SK-N-SH (cell line): ENCODE data around the gene PARD3B. TPM values are rescaled to one million over a fixed set of nuclear protein-coding genes. Genes with fewer than 3 reads are reported as not detected.

Source experiments
- CTCF ChIA-PET: fragments of 300-600, 350-600 bp; formaldehyde crosslinking; extraction: SDS; loops from one replicate; lab custom pipeline; 2021; lab: Yijun Ruan, JAX
- POLR2A ChIA-PET: fragments of 350-600 bp; sonication (Branson Sonifier 250); formaldehyde crosslinking; extraction: SDS; loops from one replicate; lab custom pipeline; 2020; ENCODE audit warnings: antibody characterized with exemption, inconsistent platforms; lab: Yijun Ruan, JAX
- DNase-seq: peaks from one replicate; pipeline ENCODE4 v3.0.0; 2012
- H2AFZ ChIP-seq: fragments of 200-600 bp; sonication (generic); 2 replicates; pipeline ENCODE4 v1.8.1; 2016; ENCODE audit warnings: antibody characterized with exemption, mild to moderate bottlenecking, low read depth
- H3F3A ChIP-seq: fragments of 200-600 bp; sonication (generic); replicated peaks from 2 replicates; pipeline ENCODE3; 2016; ENCODE audit warnings: antibody characterized with exemption, mild to moderate bottlenecking; ENCODE audit not compliant: insufficient read depth
- H3K27ac ChIP-seq, 2 experiments: fragments of 200-500 bp in 1 of 2; fragments of 200-600 bp in 1 of 2; sonication (Bioruptor generic) in 1 of 2; sonication (generic), shearing (Covaris generic) in 1 of 2; 2 replicates each; pipeline versions ENCODE4 v1.5.1 to v1.6.1; 2014 to 2016; ENCODE audit warnings: low read depth in 2 of 2, inconsistent platforms in 1 of 2, low read length in 1 of 2, mild to moderate bottlenecking in 1 of 2, mixed read lengths in 1 of 2
- H3K27me3 ChIP-seq: fragments of 200-600 bp; sonication (generic), shearing (Covaris generic); 2 replicates; pipeline ENCODE4 v1.6.1; 2016; ENCODE audit warnings: mixed run types; ENCODE audit not compliant: insufficient read depth
- H3K36me3 ChIP-seq, 2 experiments: fragments of 200-500 bp in 1 of 2; fragments of 200-600 bp in 1 of 2; sonication (Bioruptor generic) in 1 of 2; sonication (generic) in 1 of 2; replicated peaks in 1 of 2; 2 replicates each; pipeline versions ENCODE3 to v1.5.1; 2014 to 2016; ENCODE audit warnings: low read length in 1 of 2, mild to moderate bottlenecking in 1 of 2; ENCODE audit not compliant: insufficient read depth in 2 of 2, control insufficient read depth in 1 of 2
- H3K4me1 ChIP-seq, 2 experiments: fragments of 200-500 bp in 1 of 2; fragments of 200-600 bp in 1 of 2; sonication (Bioruptor generic) in 1 of 2; sonication (generic), shearing (Covaris generic) in 1 of 2; 2 replicates each; pipeline versions ENCODE4 v1.5.1 to v1.6.1; 2014 to 2016; ENCODE audit warnings: low read depth in 1 of 2, low read length in 1 of 2, mixed run types in 1 of 2; ENCODE audit not compliant: insufficient read depth in 2 of 2, control insufficient read depth in 1 of 2
- H3K4me2 ChIP-seq: fragments of 200-600 bp; sonication (generic), shearing (Covaris generic); 2 replicates; pipeline ENCODE4 v1.6.1; 2017; ENCODE audit warnings: mixed run types
- H3K4me3 ChIP-seq, 2 experiments: fragments of 200-500 bp in 1 of 2; fragments of 200-600 bp in 1 of 2; sonication (Bioruptor generic) in 1 of 2; sonication (generic), shearing (Covaris generic) in 1 of 2; 2 replicates each; pipeline versions ENCODE4 v1.5.1 to v1.8.1; 2014 to 2016; ENCODE audit warnings: low read depth in 2 of 2, inconsistent platforms in 1 of 2, low read length in 1 of 2, mild to moderate bottlenecking in 1 of 2, mixed read lengths in 1 of 2, moderate library complexity in 1 of 2
- H3K79me2 ChIP-seq: fragments of 200-600 bp; sonication (generic); 2 replicates; pipeline ENCODE4 v1.8.1; 2017; ENCODE audit warnings: mild to moderate bottlenecking; ENCODE audit not compliant: insufficient read depth
- H3K9ac ChIP-seq: fragments of 200-600 bp; sonication (generic); 2 replicates; pipeline ENCODE4 v1.6.1; 2017; ENCODE audit warnings: mixed run types
- H3K9me2 ChIP-seq: fragments of 200-600 bp; sonication (generic); 2 replicates; pipeline ENCODE4 v1.6.1; 2017; ENCODE audit warnings: mixed run types
- H3K9me3 ChIP-seq: fragments of 200-600 bp; sonication (generic); 2 replicates; pipeline ENCODE4 v1.6.1; 2017; ENCODE audit warnings: mixed run types, mild to moderate bottlenecking, moderate library complexity
- H4K20me1 ChIP-seq: fragments of 200-600 bp; sonication (generic); 2 replicates; pipeline ENCODE4 v1.6.1; 2017; ENCODE audit warnings: mild to moderate bottlenecking, mixed run types; ENCODE audit not compliant: insufficient read depth
- CHD2 ChIP-seq: fragments of 150-350 bp; IDR thresholded peaks from 2 replicates; pipeline ENCODE4 v1.6.1; 2018; ENCODE audit warnings: low read length; ENCODE audit not compliant: partially characterized antibody
- CTCF ChIP-seq: fragments of 200-600 bp; sonication (generic); IDR thresholded peaks from 2 replicates; pipeline ENCODE4 v1.6.1; 2017; ENCODE audit warnings: antibody characterized with exemption, mild to moderate bottlenecking, moderate library complexity
- ELF1 ChIP-seq: IDR thresholded peaks from 2 replicates; pipeline ENCODE4 v1.4.0; 2012
- EP300 ChIP-seq, 2 experiments: IDR thresholded peaks; 2 replicates each; pipeline versions ENCODE4 v1.4.0 to v1.6.1; 2012; ENCODE audit warnings: borderline replicate concordance in 1 of 2, low read depth in 1 of 2, low read length in 1 of 2
- FOSL2 ChIP-seq: IDR thresholded peaks from 2 replicates; pipeline ENCODE4 v1.4.0; 2012; ENCODE audit warnings: low read depth, mild to moderate bottlenecking, moderate library complexity, borderline replicate concordance
- FOXJ3 ChIP-seq: sonication (generic); formaldehyde crosslinking; IDR thresholded peaks from 2 replicates; pipeline ENCODE4 v1.5.1; 2020; ENCODE audit warnings: mild to moderate bottlenecking, missing genetic modification reagents
- GABPA ChIP-seq: IDR thresholded peaks from 2 replicates; pipeline ENCODE4 v1.4.0; 2012; ENCODE audit warnings: low read depth, mild to moderate bottlenecking
- IRF3 ChIP-seq: fragments of 150-350 bp; IDR thresholded peaks from 2 replicates; pipeline ENCODE4 v1.6.1; 2016; ENCODE audit warnings: mild to moderate bottlenecking, low read depth, low read length
- JUND ChIP-seq: IDR thresholded peaks from 2 replicates; pipeline ENCODE4 v1.4.0; 2012
- MAX ChIP-seq: IDR thresholded peaks from 2 replicates; pipeline ENCODE4 v1.4.0; 2012; ENCODE audit warnings: low read depth
- MEF2A ChIP-seq: IDR thresholded peaks from 2 replicates; pipeline ENCODE4 v1.4.0; 2012; ENCODE audit warnings: low read depth, borderline replicate concordance
- NFIC ChIP-seq: IDR thresholded peaks from 2 replicates; pipeline ENCODE4 v1.4.0; 2012; ENCODE audit warnings: borderline replicate concordance
- NRF1 ChIP-seq: IDR thresholded peaks from 2 replicates; pipeline ENCODE4 v1.6.1; 2012; ENCODE audit warnings: low read depth, mild to moderate bottlenecking, low read length
- PBX3 ChIP-seq: IDR thresholded peaks from 2 replicates; pipeline ENCODE4; 2012
- RCOR1 ChIP-seq: fragments of 150-350 bp; IDR thresholded peaks from 2 replicates; pipeline ENCODE4 v1.6.1; 2017; ENCODE audit warnings: antibody characterized with exemption, low read length
- RFX5 ChIP-seq: IDR thresholded peaks from 2 replicates; pipeline ENCODE4 v1.6.1; 2012; ENCODE audit warnings: mild to moderate bottlenecking, improper control_type of control experiment, low read length
- SMC3 ChIP-seq: IDR thresholded peaks from 2 replicates; pipeline ENCODE4 v1.6.1; 2012; ENCODE audit warnings: low read depth, low read length, improper control_type of control experiment
- USF2 ChIP-seq: fragments of 150-350 bp; IDR thresholded peaks from 2 replicates; pipeline ENCODE4 v1.6.1; 2017; ENCODE audit warnings: antibody characterized with exemption, low read length, low read depth, borderline replicate concordance
- YY1 ChIP-seq: IDR thresholded peaks from 2 replicates; pipeline ENCODE4 v1.4.0; 2012; ENCODE audit warnings: low read depth, mild to moderate bottlenecking
- WGBS: methylation state at CpG from one replicate; pipeline ENCODE4 v1.1.6; 2017; ENCODE audit warnings: low lambda C conversion rate; 5-methylcytosine and 5-hydroxymethylcytosine counted together
- polyA plus RNA-seq, 3 experiments: library from polyadenylated mRNA; depleted of rRNA; stranded (reverse); fragments of >200 nt; gene quantifications; 2 replicates each; pipeline ENCODE4 v1.2.3, GENCODE V29; 2012

PARD3B gene
- polyA plus RNA-seq, 1 of the 3 experiments (the other 2 are of a cell fraction), result 0.87 TPM

- ChIA-PET POLR2A (no interaction called here), CTCF (no interaction called here)
- H3K36me3 ChIP-seq, result no peaks in the 10 kb centered on the region
- no peak overlapping the region for H3K4me2 ChIP-seq
- DNase-seq, result no peak
- 29% methylated on average over 1 of the region's 1 CpG for whole genome bisulfite sequencing
- no peaks in the 10 kb centered on the region for H3K9me2 ChIP-seq
- H3F3A ChIP-seq, result peaks cover 9% of the 10 kb centered on the region
- no peak overlapping the region for H3K9ac ChIP-seq
- no peaks in the 10 kb centered on the region for H3K27me3 ChIP-seq
- H3K4me1 ChIP-seq, result peaks cover 3 to 20% of the 10 kb centered on the region in 2 experiments; a peak in 2 of 4 replicates
- no peaks in the 10 kb centered on the region for H4K20me1 ChIP-seq
- H3K27ac ChIP-seq, result no peak overlapping the region
- no peaks in the 10 kb centered on the region for H3K9me3 ChIP-seq
- H3K4me3 ChIP-seq, result no peak overlapping the region
- TF ChIP-seq CHD2 (no peak), IRF3 (no peak), RCOR1 (no peak), FOSL2 (no peak), FOXJ3 (CRISPR knock-in tag) (no peak), USF2 (no peak), NRF1 (no peak), MAX (no peak), YY1 (no peak), GABPA (no peak), JUND (no peak), EP300 (IDR thresholded peaks at IDR 0.05; ENCODE audit: borderline replicate concordance in 1 of 2, low read depth in 1 of 2, low read length in 1 of 2) (no peak), PBX3 (no peak), RFX5 (no peak), ELF1 (no peak), MEF2A (no peak), CTCF (no peak), NFIC (no peak), SMC3 (no peak)
- no peak overlapping the region for H2AFZ ChIP-seq
- no peaks in the 10 kb centered on the region for H3K79me2 ChIP-seq
Measured at GRCh38 chr2:205589479-205589878, 1044.2 kb downstream of the PARD3B start.
